SIG-M5 (cell line): ENCODE measurements around the gene TUBE1.
A peak's percentile ranks its signal among the peaks of the same experiment; 100 is the strongest.
"Not testable (repeated sequence)": the region's sequence is repeated elsewhere in the genome, so short reads cannot be mapped to it uniquely, and the experiment has no call there.

Source experiments
- DNase-seq: peaks from one replicate; lab custom pipeline; 2025; lab: John Stamatoyannopoulos, UW

The TUBE1 gene, protein sequence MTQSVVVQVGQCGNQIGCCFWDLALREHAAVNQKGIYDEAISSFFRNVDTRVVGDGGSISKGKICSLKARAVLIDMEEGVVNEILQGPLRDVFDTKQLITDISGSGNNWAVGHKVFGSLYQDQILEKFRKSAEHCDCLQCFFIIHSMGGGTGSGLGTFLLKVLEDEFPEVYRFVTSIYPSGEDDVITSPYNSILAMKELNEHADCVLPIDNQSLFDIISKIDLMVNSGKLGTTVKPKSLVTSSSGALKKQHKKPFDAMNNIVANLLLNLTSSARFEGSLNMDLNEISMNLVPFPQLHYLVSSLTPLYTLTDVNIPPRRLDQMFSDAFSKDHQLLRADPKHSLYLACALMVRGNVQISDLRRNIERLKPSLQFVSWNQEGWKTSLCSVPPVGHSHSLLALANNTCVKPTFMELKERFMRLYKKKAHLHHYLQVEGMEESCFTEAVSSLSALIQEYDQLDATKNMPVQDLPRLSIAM

GRCh38 chr6:112087136-112087911 is at the start of gene TUBE1, which contains the start of gene FAM229B:
TSS of gene TUBE1 (minus strand) at chr6:112087482. CDS start at chr6:112087434, 48 bp downstream.
TSS of gene FAM229B (plus strand) at chr6:112087591. CDS start at chr6:112099284, 11,693 bp downstream.
- DNase-seq: peak; percentile 84

DNA sequence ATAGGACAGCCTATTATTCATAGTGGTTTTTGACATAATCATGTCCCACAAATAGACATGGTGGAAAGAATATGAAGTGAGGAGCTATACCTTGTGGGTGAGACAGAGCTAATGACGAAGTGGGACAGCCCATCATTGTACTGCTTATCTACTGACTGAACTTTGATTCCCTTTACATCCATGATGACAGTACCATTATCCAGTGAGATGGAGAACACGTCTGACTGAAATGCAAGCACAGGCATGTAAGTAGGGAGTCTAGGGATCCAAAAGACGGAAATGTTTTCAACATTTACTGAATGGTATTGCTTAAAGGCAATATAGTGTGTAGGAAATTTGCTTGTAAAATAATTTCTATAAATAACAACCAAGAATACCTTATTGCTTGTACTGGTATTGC is 43.6 kb upstream of the TUBE1 start:
- no peak for DNase-seq

DNA sequence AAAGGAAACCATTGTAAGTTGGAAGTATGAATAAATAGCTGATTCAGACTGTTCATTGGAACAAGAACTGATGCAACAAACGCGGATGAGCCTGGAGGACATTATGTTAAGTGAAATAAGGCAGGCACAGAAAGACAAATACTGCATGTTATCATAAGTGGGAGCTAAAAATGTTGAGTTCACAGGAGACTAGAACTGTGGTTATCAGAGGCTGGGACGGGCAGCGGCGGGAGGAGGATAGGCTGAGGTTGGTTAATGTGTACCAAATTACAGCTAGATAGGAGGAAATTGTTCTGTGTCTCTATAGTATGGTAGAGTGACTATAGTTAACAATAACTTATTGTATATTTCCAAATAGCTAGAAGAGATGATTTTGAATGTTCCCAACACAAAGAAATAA is 40.9 kb upstream of the TUBE1 start:
- DNase-seq: no peak

DNA sequence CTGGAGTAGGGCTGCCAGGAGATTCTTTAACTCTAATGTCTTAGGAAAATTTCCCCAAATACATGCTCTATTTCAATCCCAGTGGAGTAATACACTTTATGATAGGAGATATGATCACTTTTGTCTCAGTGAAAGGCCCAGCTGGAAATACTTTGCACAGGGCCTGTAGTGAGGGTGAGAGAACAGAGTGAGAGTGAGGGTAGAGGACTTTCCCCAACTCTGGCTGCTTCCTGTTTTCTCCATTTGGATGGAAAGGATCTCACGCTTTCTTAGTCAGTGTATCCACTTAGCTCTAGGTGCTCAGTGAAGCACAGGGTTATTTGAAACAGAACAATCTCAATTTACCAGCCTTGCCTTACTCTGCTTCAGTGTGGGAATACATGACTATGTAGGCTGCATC is 36.7 kb upstream of the TUBE1 start:
- no peak for DNase-seq

DNA sequence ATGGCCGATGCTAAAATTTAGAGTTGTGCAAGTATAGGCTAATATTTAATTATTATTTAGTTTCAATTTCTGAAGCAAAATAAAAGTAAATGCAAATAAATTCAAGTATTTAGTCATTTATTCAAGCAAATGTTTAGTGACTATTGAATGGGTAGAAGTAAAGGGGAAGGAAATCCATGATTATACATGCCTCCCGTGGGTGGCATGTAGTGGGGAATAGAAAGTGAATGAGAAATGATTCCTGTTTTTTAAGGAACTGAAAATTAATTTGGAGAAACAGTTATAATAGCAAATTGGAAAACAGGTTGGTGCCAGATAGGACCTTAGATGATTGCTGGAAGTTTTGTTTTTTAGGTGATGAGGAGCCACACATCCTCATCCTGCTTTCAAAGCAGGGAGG is 35.5 kb upstream of the TUBE1 start:
- DNase-seq: no peak

- DNase-seq: no peak
Measured at GRCh38 chr6:112118034-112118433, 30.8 kb upstream of the TUBE1 start.

DNA sequence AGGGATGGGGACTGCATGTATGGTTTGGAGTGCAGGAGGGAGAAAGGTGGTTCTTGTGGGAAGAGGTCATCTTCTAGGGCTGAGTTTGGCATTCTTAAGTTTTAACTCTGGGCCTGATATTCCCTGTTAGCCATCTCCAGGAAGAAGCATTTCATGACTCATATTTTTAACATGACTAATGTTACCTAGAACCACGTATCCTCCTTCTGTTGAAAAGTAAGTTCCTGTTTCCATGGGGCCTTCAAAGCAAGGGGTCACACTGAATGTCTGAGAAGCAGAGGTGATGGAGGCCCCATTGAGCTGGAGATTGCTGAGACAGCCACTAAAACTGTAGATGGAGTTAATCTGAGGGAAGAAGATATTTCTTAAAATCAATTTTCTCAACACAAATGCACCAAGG is 30.3 kb upstream of the TUBE1 start:
- no peak for DNase-seq

GRCh38 chr6:112116221-112116620 is 28.9 kb upstream of the TUBE1 start:
- DNase-seq: no peak

- DNase-seq: no peak
Measured at GRCh38 chr6:112114577-112115223, 27.4 kb upstream of the TUBE1 start.

- no peak for DNase-seq
Measured at GRCh38 chr6:112113918-112114317, 26.6 kb upstream of the TUBE1 start.

DNA sequence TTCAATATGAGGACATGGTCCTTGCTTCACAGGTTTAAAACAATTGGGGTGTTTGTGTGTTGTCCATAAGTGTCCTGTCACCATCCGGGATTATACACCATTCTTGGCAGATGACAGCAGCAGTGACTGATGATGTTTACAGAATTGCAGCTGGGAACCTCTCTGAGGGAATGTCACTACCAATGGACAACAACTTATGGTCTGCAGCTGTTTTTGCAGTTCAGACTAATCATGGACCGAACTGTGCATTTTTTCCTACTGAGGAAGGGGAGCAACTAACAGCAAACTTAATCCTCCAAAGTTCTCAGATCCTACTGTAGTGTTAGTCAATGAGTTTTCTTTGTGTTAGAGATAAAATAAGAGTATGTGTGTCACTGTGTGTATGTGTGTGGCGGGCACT is 26.1 kb upstream of the TUBE1 start:
- no peak for DNase-seq

DNA sequence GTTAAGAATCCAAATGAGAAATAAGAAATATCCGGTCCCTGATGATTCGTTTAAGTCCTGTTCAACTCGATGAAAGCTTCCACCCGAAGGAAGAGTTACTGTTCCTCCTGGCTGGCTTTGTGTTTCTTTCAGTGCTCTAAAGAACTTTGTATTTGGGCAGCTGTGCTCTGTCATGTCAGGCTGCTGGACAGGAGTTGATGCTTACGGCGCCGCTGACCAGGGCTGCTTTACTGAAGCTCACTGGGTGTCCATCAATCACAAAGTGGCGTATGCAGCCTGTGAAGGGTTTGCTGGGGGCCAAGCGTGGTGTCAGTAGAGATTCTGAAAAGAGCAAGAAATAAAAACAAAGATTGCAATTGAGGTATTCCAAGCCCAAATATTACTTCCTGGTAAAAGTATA is 22.0 kb upstream of the TUBE1 start:
- no peak for DNase-seq

DNA sequence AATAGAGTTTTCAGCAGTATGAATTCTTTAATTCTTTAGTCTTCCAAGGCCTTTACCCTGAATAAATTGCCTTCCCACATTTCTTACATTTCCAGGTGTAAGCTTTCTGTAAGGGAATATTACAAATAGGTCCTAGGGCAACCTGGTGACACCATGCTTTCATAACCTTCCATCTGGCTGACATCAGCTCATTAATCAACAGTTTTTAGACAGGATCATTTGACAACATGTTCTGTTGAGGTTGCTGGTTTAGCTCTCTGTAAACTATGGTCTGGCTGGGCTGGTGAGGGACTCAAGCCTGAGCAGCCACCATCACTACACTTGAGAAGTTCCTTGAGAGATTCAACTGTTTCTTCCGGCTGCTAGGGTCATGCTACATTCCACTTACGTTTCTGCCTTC is 19.3 kb upstream of the TUBE1 start:
- DNase-seq: no peak

DNA sequence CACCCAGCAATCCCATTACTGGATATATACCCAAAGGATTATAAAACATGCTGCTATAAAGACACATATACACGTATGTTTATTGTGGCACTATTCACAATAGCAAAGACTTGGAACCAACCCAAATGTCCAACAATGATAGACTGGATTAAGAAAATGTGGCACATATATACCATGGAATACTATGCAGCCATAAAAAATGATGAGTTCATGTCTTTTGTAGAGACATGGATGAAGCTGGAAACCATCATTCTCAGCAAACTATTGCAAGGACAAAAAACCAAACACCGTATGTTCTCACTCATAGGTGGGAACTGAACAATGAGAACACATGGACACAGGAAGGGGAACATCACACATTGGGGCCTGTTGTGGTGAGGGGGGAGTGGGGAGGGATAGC is 18.7 kb upstream of the TUBE1 start:
- DNase-seq: not testable (repeated sequence)

GRCh38 chr6:112100561-112100960 is 13.3 kb upstream of the TUBE1 start:
- no peak for DNase-seq

DNA sequence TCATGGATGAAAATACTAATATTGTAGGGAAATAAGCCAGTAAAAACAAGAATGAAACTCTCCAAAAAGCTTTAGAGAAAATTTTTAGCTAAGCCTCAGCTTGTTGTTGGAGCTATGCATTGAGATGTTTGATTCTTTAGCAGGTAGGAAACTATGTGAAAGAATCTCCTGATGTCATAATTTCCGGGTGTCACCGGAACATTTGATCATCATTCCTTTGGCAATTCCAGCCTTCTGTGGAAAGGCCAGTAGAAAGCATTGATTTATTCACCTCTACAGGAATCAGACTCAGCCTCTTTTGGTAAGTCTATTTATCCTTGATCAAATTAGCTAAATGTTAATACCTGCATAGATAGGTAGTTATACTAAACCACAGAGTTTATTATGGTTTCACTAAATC is 9.6 kb upstream of the TUBE1 start:
- DNase-seq: no peak

- no peak for DNase-seq
Measured at GRCh38 chr6:112087916-112088315, 634 bp upstream of the TUBE1 start.

DNA sequence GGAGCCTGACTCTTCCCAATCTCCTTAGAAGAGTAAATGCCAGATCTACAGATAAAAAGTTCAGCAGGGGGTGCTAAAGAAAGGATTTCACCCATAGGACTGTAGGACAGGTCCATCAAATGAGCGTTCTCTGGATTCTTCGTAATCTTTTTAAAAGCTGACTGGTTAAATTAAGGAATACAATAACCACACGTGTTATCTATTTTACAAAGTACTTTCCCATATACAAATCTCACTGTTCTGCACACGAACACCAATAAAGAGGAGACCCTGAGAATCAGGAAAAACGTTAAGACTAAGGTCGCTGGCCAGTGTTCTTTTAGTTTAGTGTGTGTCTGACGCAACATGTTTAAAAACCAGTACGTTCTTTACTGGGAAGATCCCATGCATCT is 542 bp downstream of the TUBE1 start:
- no peak for DNase-seq

- DNase-seq: no peak
Measured at GRCh38 chr6:112085286-112086065, 1.8 kb downstream of the TUBE1 start.

GRCh38 chr6:112081569-112081968 is 5.7 kb downstream of the TUBE1 start:
- DNase-seq: no peak

DNA sequence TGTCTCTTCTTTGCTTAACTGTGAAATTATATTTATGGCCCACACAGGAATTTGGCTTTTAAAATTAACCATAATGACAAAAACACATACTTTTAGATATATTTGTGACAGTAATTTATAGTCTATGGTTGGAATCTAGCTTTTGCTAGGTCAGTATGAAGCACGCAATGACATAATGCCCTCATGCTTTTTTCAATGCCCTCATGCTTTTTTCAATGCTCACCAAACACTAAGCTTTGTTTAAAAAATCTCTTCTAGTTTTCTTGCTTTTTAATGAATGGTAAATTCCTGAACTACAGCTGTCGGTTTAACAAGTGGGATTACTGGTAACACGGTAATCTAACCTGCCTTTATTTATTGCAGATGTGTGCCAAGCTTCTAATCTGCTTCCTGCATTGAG is 20.7 kb downstream of the TUBE1 start:
- DNase-seq: no peak

GRCh38 chr6:112065426-112065986 is 21.8 kb downstream of the TUBE1 start:
- no peak for DNase-seq
